GM12891 (cell line): ENCODE data around the gene FBXW11.

Source experiments
- DNase-seq: peaks from one replicate; pipeline ENCODE4 v3.0.0; 2011; ENCODE audit warnings: low spot score; ENCODE audit not compliant: insufficient read length
- FAIRE-seq: peaks from 2 replicates; lab custom pipeline; 2011; peaks lifted over from hg19 to GRCh38; lab: Jason Lieb, UNC
- PAX5 ChIP-seq: IDR thresholded peaks from 2 replicates; pipeline ENCODE4 v1.6.1; 2011; ENCODE audit warnings: low read length, moderate library complexity, mild to moderate bottlenecking; ENCODE audit not compliant: insufficient read depth, severe bottlenecking
- POLR2A ChIP-seq: IDR thresholded peaks from 2 replicates; pipeline ENCODE4 v1.6.1; 2011; ENCODE audit warnings: low read depth, low read length, control low read depth
- POLR2AphosphoS5 ChIP-seq: IDR thresholded peaks from 2 replicates; pipeline ENCODE4 v1.6.1; 2011; ENCODE audit warnings: low read depth, low read length, control low read depth
- POU2F2 ChIP-seq: IDR thresholded peaks from 2 replicates; pipeline ENCODE4 v1.6.1; 2011; ENCODE audit warnings: low read depth, mild to moderate bottlenecking, control low read depth, low read length, moderate library complexity
- SPI1 ChIP-seq: IDR thresholded peaks from 2 replicates; pipeline ENCODE4 v1.6.1; 2011; ENCODE audit warnings: low read depth, low read length, control low read depth
- TAF1 ChIP-seq: IDR thresholded peaks from 2 replicates; pipeline ENCODE4 v1.6.1; 2011; ENCODE audit warnings: low read depth, low read length, control low read depth

The FBXW11 gene

GRCh38 chr5:171840066-171840465 lies 166.4 kb downstream of the FBXW11 start:
- no peak for FAIRE-seq
- TF ChIP-seq POLR2AphosphoS5 = no peak
- no peak for TF ChIP-seq SPI1
- TF ChIP-seq POLR2A = no peak
- TF ChIP-seq PAX5 = no peak
- no peak for TF ChIP-seq TAF1
- no peak for TF ChIP-seq POU2F2
- no peak for DNase-seq

- DNase-seq = no peak
- no peak for FAIRE-seq
- TF ChIP-seq POU2F2 (no peak), POLR2AphosphoS5 (no peak), SPI1 (no peak), PAX5 (no peak), POLR2A (no peak), TAF1 (no peak)
Observed at GRCh38 chr5:171839112-171839511, 167.3 kb downstream of the FBXW11 start.

GRCh38 chr5:171838066-171838465 lies 168.4 kb downstream of the FBXW11 start:
- TF ChIP-seq POU2F2 (no peak), POLR2A (no peak), PAX5 (no peak)
- DNase-seq (no peak), FAIRE-seq (no peak)

- TF ChIP-seq POLR2AphosphoS5 (no peak), TAF1 (no peak), POLR2A (no peak), PAX5 (no peak), POU2F2 (no peak), SPI1 (no peak)
- DNase-seq (no peak), FAIRE-seq (no peak)
Observed at GRCh38 chr5:171837522-171837921, 168.9 kb downstream of the FBXW11 start.

GRCh38 chr5:171835066-171835465 lies 171.4 kb downstream of the FBXW11 start:
- DNase-seq (no peak), FAIRE-seq (no peak)
- no peak for TF ChIP-seq POLR2A
- TF ChIP-seq POLR2AphosphoS5 = no peak
- TF ChIP-seq POU2F2 = no peak
- no peak for TF ChIP-seq PAX5
- no peak for TF ChIP-seq SPI1
- TF ChIP-seq TAF1 = no peak

GRCh38 chr5:171834461-171834860 lies 172.0 kb downstream of the FBXW11 start:
- DNase-seq (no peak), FAIRE-seq (no peak)
- TF ChIP-seq SPI1 (no peak), POLR2A (no peak), PAX5 (no peak), TAF1 (no peak), POLR2AphosphoS5 (no peak)

- no peak for FAIRE-seq
- TF ChIP-seq PAX5 = no peak
- TF ChIP-seq POLR2AphosphoS5 = no peak
- TF ChIP-seq TAF1 = no peak
- TF ChIP-seq POLR2A = no peak
- no peak for TF ChIP-seq POU2F2
- TF ChIP-seq SPI1 = no peak
- no peak for DNase-seq
Observed at GRCh38 chr5:171832775-171833174, 173.7 kb downstream of the FBXW11 start.

- FAIRE-seq = no peak
- TF ChIP-seq POLR2A = no peak
- no peak for DNase-seq
Observed at GRCh38 chr5:171830686-171831085, 175.8 kb downstream of the FBXW11 start.

GRCh38 chr5:171827162-171827561 lies 179.3 kb downstream of the FBXW11 start:
- no peak for TF ChIP-seq POU2F2
- no peak for TF ChIP-seq POLR2A
- no peak for TF ChIP-seq TAF1
- no peak for TF ChIP-seq SPI1
- no peak for TF ChIP-seq POLR2AphosphoS5
- no peak for TF ChIP-seq PAX5
- DNase-seq = no peak
- FAIRE-seq = no peak

GRCh38 chr5:171826132-171826531 lies 180.3 kb downstream of the FBXW11 start:
- DNase-seq (no peak), FAIRE-seq (no peak)
- TF ChIP-seq SPI1 (no peak), PAX5 (no peak), POLR2A (no peak), POLR2AphosphoS5 (no peak), POU2F2 (no peak), TAF1 (no peak)

GRCh38 chr5:171825051-171825450 lies 181.4 kb downstream of the FBXW11 start:
- FAIRE-seq (no peak), DNase-seq (no peak)
- TF ChIP-seq TAF1 (no peak), POLR2A (no peak), POLR2AphosphoS5 (no peak), PAX5 (no peak), SPI1 (no peak), POU2F2 (no peak)

GRCh38 chr5:171823269-171823668 lies 183.2 kb downstream of the FBXW11 start:
- no peak for DNase-seq
- no peak for TF ChIP-seq POLR2AphosphoS5
- TF ChIP-seq POU2F2 = no peak
- TF ChIP-seq POLR2A = no peak
- no peak for TF ChIP-seq SPI1
- no peak for TF ChIP-seq PAX5
- no peak for TF ChIP-seq TAF1
- no peak for FAIRE-seq
